Mesodermal cell (in vitro differentiated cells): ENCODE measurements around the gene PKD1L1.

Source experiments
- H3K27ac ChIP-seq: 2 replicates; pipeline ENCODE4 v1.7.0; 2013; ENCODE audit warnings: mild to moderate bottlenecking, low read depth, low read length, moderate library complexity; ENCODE audit not compliant: severe bottlenecking
- H3K36me3 ChIP-seq: 2 replicates; pipeline ENCODE4 v1.7.1; 2013; ENCODE audit warnings: mild to moderate bottlenecking, low read length, moderate library complexity; ENCODE audit not compliant: control insufficient read depth, insufficient read depth
- H3K4me1 ChIP-seq: one replicate; pipeline ENCODE4 v1.7.1; 2013; ENCODE audit warnings: mild to moderate bottlenecking, low read length; ENCODE audit not compliant: insufficient read depth, control insufficient read depth, poor library complexity, severe bottlenecking
- H3K4me3 ChIP-seq: 2 replicates; pipeline ENCODE4 v1.7.0; 2013; ENCODE audit warnings: low read length, control low read depth, mild to moderate bottlenecking; ENCODE audit not compliant: insufficient read depth, poor library complexity, severe bottlenecking; ENCODE audit errors: extremely low read depth
- H3K9me3 ChIP-seq: 2 replicates; pipeline ENCODE4 v1.7.1; 2013; ENCODE audit warnings: mild to moderate bottlenecking, low read length, moderate library complexity; ENCODE audit not compliant: control insufficient read depth
- WGBS, 2 experiments: methylation state at CpG; one replicate each; pipeline ENCODE4 v1.1.5; 2013; ENCODE audit warnings: missing lambda C conversion rate in 2 of 2; ENCODE audit not compliant: insufficient coverage in 2 of 2; 5-methylcytosine and 5-hydroxymethylcytosine counted together

Gene PKD1L1

DNA sequence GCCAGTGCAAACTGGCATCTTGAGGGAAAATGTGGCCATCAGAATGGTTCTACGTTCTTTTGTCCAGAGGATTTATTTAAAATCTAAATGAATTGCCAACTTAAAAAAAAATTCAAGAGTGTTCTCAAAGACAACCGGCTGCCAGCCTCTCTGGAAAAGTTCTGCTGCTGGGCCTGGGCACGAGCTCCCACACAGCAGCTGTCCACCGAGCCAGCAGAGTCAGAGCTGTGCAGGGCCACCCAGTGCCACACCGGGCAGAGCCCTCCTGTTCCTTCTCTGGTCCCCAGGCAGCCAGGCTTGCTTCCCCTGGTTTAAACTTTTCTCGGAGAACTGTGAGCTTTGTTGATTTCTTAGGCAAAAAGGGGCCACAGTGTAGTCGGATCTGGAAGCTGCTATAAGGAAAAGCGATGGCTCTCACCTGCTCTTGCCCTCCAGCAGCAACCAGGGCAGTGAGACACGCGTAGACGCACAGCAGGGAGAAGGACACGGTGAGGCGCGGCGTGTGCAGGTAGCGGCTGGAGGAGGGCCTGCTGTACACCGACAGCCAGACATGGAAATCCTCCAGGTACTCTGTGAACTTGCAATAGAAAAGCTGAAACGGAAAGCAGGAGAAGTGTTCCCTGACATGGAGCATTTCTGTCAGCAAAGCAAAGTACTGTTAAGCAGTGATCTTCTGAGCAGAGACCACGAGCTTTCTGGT is 111.6 kb downstream of the PKD1L1 start:
- WGBS, 2 experiments, result 93 to 96% methylated on average over 17 to 18 of the region's 19 CpGs

DNA sequence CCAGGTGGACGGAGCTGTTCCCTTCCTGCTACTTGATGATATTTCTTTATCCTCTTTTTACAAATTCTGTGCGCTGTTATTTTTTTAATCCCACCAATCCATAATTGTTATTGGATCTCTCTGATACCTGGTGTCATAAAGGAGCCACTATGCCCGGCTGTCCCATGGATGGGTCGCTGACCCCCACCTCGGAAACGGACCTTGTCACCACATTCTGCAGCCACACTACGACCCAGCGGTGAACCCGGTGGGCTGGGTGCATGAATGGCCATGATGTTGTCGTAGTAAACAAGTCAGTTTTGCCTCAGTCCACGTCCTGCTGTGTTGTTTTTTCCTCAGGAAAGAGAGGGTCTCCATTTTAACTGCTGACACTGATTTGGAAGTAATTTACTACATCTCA is 112.2 kb downstream of the PKD1L1 start:
- Histone ChIP-seq H3K4me1 (no peaks in the 10 kb centered on the region), H3K27ac (no peak overlapping the region), H3K9me3 (no peaks in the 10 kb centered on the region), H3K4me3 (no peak overlapping the region), H3K36me3 (no peaks in the 10 kb centered on the region)
- WGBS, 2 experiments, result 94 to 96% methylated on average over 8 to 10 of the region's 11 CpGs

More for the DNA sequence above, 111.6 kb downstream of the PKD1L1 start:
- no peaks in the 10 kb centered on the region for H3K36me3 ChIP-seq
- no peak overlapping the region for H3K27ac ChIP-seq
- no peaks in the 10 kb centered on the region for H3K4me1 ChIP-seq
- no peak overlapping the region for H3K4me3 ChIP-seq
- no peaks in the 10 kb centered on the region for H3K9me3 ChIP-seq

DNA sequence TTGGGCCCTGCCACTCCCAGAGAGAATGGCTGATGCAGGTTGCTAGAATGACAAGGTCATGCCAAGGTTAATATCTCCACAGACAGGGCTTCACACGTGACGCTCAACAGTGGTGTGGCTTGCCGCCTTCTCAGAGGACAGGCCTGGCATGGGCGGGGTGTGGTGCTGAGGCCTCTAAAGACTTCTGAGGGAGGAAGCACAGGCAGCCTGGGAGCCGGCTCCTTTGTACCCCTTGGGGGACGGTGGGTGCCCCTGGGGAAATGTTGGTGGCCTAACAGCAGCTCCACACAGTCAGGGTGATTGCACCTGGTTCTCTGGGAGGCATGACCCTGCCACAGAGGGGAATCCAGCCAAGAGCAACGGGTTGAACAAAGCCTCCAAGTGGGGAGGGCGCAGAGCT is 115.1 kb downstream of the PKD1L1 start:
- H3K4me3 ChIP-seq, result no peak overlapping the region
- no peak overlapping the region for H3K27ac ChIP-seq
- H3K9me3 ChIP-seq, result no peaks in the 10 kb centered on the region
- WGBS, 2 experiments, result 89% methylated on average over 5 to 8 of the region's 8 CpGs
- H3K4me1 ChIP-seq, result no peaks in the 10 kb centered on the region
- H3K36me3 ChIP-seq, result no peaks in the 10 kb centered on the region

DNA sequence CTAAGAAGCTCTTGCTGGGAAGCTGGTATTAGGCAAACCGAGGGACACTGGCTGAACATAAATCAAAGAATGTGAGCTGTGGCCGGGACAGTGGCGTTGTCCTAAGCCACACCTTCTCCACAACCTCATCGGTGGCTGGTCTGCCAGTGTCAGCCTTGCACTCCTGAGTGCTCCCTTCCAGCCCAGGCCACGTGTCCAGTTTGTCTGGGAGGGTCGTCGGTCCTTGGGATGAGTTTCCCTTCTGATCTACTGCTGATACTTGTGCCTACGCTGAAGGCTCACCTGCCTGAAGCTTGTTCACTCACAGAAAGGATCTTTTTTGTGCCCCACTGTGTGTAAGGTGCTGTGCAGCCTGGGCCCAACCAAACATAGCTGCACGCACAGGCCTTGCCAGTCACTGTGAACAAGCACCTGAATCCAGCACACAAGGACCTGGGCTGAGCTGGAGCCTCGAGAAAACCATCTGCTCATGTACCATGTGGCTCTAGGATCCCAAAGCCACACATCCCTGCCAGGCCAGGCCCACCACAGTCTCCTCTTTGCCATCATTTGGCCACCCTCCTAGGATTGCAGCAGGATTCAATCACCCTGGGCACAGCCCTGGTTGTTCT is 116.1 kb downstream of the PKD1L1 start:
- no peak overlapping the region for H3K27ac ChIP-seq
- no peaks in the 10 kb centered on the region for H3K9me3 ChIP-seq
- H3K4me3 ChIP-seq, result no peak overlapping the region
- 90 to 94% methylated on average over 9 of the region's 10 CpGs for WGBS, 2 experiments
- no peaks in the 10 kb centered on the region for H3K36me3 ChIP-seq
- no peaks in the 10 kb centered on the region for H3K4me1 ChIP-seq

DNA sequence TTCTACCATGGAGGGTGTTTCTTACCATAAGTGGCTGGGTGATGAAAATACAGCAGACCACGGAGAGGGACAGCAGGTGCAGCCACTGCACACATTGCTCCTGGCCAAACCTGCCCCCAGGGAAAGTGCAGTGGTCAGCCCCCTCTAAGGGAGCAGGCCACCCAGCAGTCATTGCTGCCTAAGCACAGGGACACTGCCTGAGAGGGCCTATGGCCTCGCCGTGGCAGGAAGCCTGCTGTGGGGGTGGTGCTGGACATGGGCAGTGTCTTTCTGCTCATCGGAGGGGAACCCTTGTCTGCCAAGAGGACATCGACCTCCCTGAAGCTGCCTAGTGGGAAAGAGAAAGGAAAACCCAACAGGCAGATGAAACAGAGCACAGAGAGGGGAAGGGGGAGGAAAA is 118.3 kb downstream of the PKD1L1 start:
- Histone ChIP-seq H3K4me1 (no peaks in the 10 kb centered on the region), H3K9me3 (no peaks in the 10 kb centered on the region), H3K36me3 (no peaks in the 10 kb centered on the region), H3K4me3 (no peak overlapping the region), H3K27ac (no peak overlapping the region)
- WGBS, 2 experiments, result 68 to 87% methylated on average over 4 to 5 of the region's 5 CpGs

DNA sequence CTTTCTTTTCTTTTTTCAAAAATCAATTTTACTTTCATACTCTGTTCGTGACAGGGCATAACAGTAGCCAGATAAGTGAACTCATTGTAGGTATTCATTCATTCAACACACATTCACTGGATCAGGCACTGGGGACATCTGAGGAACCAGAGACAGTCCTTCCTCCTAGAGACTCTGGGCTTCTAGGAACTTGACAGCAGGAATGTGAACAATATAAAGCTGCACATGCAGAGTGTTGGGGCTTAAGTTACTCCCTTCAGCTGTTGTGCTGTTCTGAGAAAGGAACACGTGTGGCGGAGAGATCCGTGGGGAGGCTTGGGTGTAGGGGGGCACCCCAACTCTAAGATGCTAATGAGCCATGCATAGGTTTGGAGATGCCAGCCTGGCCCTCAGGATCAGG is 120.4 kb downstream of the PKD1L1 start:
- no peaks in the 10 kb centered on the region for H3K9me3 ChIP-seq
- H3K4me1 ChIP-seq, result no peaks in the 10 kb centered on the region
- 84 to 93% methylated on average over 4 of the region's 4 CpGs for WGBS, 2 experiments
- no peaks in the 10 kb centered on the region for H3K36me3 ChIP-seq
- no peak overlapping the region for H3K27ac ChIP-seq
- no peak overlapping the region for H3K4me3 ChIP-seq

DNA sequence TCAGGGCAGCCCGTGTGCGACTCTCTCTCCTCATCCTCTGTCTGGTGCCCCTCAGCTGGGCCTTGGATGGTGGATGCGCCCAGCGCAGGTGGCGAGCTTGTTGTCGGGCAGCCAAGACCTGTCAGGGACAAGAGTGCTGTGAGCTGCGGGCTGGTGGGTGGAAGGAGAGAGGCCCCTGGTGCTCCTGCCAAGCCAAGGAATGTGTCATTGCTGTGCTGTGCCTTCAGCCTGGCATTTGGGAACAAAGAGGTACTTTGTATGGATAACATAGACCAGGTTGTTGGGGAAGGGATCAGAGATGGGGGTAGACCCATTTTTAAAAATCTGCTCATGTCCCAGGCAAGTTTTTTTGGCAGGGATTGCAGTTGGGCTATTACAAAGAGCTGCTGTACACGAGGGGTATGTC is 120.9 kb downstream of the PKD1L1 start:
- Histone ChIP-seq H3K4me3 (no peak overlapping the region), H3K4me1 (no peaks in the 10 kb centered on the region), H3K9me3 (no peaks in the 10 kb centered on the region), H3K36me3 (no peaks in the 10 kb centered on the region), H3K27ac (no peak overlapping the region)
- WGBS, 2 experiments, result 92 to 95% methylated on average over 7 of the region's 8 CpGs

DNA sequence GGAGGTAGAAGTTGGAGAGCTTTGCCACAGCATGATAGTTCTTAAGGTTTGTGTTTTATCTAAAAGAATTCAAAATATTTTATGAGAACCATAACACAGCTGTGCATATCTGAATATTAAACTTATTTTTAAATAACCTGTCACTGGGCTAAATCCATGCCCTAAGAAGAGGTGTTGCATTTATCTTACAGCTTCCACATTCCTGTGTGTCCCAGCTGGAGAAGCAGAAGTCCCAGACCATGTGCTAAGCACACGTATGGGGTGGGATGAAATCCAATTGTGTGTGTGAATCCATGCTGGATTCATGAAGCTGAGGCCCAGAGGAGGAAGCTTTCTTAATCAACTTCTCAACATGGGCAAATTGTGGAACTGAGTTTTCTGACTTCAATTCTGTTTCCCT is 121.5 kb downstream of the PKD1L1 start:
- 100% methylated on average over 1 of the region's 1 CpG; no CpG with 5 or more reads in 1 of the 2 experiments for WGBS, 2 experiments
- Histone ChIP-seq H3K9me3 (no peaks in the 10 kb centered on the region), H3K4me3 (no peak overlapping the region), H3K4me1 (no peaks in the 10 kb centered on the region), H3K36me3 (no peaks in the 10 kb centered on the region), H3K27ac (no peak overlapping the region)

DNA sequence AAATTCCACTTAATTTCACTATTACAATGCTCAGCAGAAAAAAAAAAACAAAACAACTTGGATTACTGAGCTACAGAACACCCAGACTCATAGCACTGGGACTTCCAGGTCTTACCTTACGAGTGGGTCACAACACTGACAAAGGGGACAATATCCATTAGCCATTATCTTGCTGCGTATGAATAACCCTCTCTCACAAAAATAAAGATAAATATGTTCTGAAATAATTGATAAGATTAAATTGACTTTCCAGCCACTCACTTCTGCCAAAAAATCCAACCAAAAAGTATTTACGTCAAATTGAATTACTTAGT is 128.7 kb downstream of the PKD1L1 start:
- Histone ChIP-seq H3K4me3 (no peak overlapping the region), H3K9me3 (no peaks in the 10 kb centered on the region)
- no CpG with 5 or more reads among the region's 3 CpGs for WGBS, 2 experiments

DNA sequence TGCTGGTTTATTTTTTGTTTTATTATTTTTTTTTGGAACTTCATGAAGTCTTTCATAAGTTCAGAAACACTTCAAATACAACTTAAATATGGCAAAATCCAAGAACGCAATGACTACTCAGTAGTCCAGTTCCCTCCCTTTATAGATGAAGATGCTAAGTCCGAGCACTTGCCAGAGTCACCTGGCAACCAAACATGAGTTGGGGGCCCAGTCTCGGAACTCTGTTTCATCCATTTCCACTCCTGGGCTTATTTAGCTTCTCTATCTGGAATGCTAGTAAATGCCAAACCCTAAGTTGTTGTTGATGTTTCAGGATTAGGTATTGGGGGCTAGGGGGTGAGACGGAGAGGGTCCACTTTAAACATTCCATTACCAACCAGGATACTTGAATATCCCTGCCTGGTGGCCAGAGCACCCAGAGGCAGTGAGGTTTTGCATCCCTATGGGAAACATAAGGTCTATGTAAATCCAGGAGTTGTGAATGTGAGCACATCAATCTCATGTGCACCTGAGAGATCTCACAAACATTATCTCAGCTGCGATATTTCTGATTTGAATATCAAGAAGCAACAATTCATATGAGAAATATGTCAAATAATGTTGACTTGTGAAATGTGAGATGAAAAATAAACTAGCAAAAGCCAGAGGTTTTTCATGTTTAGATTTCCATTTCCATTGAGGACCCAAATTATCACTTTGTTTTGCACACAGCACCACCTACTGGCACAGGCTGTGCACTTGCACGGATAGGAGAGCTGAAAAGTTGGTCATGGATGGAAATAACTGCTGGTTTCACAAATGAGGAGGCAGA is 129.3 kb downstream of the PKD1L1 start:
- no peaks in the 10 kb centered on the region for H3K36me3 ChIP-seq
- H3K27ac ChIP-seq, result no peak overlapping the region
- no peaks in the 10 kb centered on the region for H3K4me1 ChIP-seq
- WGBS, 2 experiments, result 70 to 100% methylated on average over 2 of the region's 6 CpGs
- no peaks in the 10 kb centered on the region for H3K9me3 ChIP-seq
- no peak overlapping the region for H3K4me3 ChIP-seq

More for the DNA sequence above, 128.7 kb downstream of the PKD1L1 start:
- Histone ChIP-seq H3K36me3 (no peaks in the 10 kb centered on the region), H3K27ac (no peak overlapping the region), H3K4me1 (no peaks in the 10 kb centered on the region)

DNA sequence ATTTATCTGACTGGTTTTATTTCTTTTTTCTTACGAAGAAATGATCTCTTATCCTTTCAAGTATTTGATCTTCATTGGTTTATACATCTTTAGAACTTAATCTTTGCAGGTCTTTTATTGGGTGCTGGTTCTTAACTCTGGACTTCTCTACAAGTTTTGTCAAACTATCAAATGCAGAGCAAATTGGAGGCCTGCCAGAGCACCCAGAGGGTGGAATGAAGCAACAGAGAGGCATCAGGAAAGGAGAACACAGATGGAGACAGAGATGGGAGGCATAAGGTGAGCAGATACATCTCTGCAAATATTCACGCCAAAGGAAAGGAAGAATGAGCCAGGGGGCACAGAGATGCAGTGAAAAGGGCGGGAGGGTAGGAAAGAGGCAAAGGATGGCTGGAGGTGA is 130.3 kb downstream of the PKD1L1 start:
- 75 to 88% methylated on average over 2 of the region's 3 CpGs for WGBS, 2 experiments
- H3K4me1 ChIP-seq, result no peaks in the 10 kb centered on the region
- no peaks in the 10 kb centered on the region for H3K9me3 ChIP-seq
- H3K36me3 ChIP-seq, result no peaks in the 10 kb centered on the region
- no peak overlapping the region for H3K4me3 ChIP-seq
- no peak overlapping the region for H3K27ac ChIP-seq
